ENCODE data around the gene ST6GALNAC5.

ST6GALNAC5 gene

DNA sequence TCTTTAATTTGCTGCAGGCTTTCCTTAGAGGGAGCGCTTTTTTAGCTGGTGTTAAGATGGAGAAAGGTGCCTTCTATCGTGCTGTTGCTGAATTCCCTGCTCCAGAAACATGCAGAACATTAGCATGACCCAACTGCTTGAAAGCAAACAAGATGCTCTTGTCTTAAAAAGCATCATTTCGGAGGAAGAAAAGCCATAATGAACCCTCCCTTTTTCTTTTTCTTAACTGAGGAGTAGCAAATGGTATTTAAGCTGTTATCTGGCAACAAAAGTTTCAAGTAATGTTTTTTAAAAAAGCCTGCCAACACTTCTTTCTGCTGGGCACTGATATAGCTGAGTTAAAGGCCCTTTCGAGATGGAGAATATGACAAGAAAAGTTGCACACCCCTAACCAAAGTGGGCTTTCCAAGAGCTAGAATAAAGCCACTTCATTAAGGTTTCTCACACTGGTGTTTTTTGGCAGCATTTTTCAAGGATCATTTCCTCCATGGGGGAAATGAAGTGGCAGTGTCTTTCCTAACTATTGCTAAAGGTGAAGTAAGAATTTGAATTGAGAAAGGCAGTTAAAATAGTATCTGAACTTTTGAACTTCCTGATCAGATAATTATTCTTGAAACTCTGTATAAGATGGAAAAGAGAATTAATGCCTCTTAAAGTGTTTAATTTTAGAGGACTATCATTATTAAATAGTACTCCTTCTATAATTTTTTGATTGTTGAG is 38.8 kb downstream of the ST6GALNAC5 start:
- Histone ChIP-seq H3K27ac (ENCODE audit: insufficient read depth in 1 of 2, low read depth in 1 of 2, low read length in 2 of 2, poor library complexity in 1 of 2, severe bottlenecking in 2 of 2) (no peak overlapping the region), H3K4me1 (ENCODE audit: control extremely low read depth in 1 of 4, control insufficient read depth in 4 of 4, insufficient read depth in 4 of 4, low read length in 3 of 4) (no peaks in the 10 kb centered on the region), H3K36me3 (ENCODE audit: control insufficient read depth in 4 of 4, insufficient read depth in 4 of 4, low read length in 3 of 4) (no peaks in the 10 kb centered on the region), H3K9me3 (ENCODE audit: control extremely low read depth in 1 of 5, control insufficient read depth in 4 of 5, insufficient read depth in 2 of 5, low read depth in 1 of 5, low read length in 4 of 5) (peaks cover 0 to 2% (median 0%) of the 10 kb centered on the region in 5 experiments), H3K27me3 (replicated peaks in 2 of 5; ENCODE audit: control insufficient read depth in 4 of 5, insufficient read depth in 5 of 5, low read length in 4 of 5) (no peaks in the 10 kb centered on the region), H3K4me3 (ENCODE audit: control insufficient read depth in 1 of 7, extremely low read depth in 1 of 7, insufficient read depth in 4 of 7, low read depth in 2 of 7, low read length in 6 of 7) (no peak overlapping the region)
- ChIA-PET CTCF (interaction anchor here (1.5 kb wide), 1 partner anchor 752 kb away, joined by 3 read pairs; no protein-coding TSS in a partner anchor), POLR2A (no interaction called here)
- no peak for DNase-seq
- 89% methylated on average over 3 of the region's 4 CpGs for WGBS (ENCODE audit: insufficient coverage)

DNA sequence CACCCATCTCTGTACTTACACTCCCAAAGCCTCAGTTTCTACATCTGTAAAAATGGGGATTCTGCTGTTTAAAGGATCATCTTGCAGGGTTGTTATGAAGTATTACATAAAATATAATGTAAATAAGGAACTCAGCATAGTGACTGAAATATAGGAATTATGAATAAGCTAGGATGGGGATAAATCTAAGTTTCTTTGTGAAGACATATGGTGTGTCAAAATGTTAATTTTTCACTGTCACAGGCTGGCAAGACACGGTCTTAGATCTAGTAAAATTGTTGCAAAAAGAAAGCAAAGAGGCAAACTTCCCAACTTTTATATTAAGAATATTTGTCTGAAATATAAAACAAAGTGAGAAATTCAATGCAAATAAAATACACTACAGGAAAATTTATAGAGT is 42.0 kb downstream of the ST6GALNAC5 start:
- no peak for DNase-seq
- WGBS (ENCODE audit: insufficient coverage), result no CpG with 5 or more reads among the region's 1 CpG
- ChIA-PET CTCF (no interaction called here), POLR2A (no interaction called here)
- Histone ChIP-seq H3K36me3 (ENCODE audit: control insufficient read depth in 4 of 4, insufficient read depth in 4 of 4, low read length in 3 of 4) (no peaks in the 10 kb centered on the region), H3K4me1 (ENCODE audit: control extremely low read depth in 1 of 4, control insufficient read depth in 4 of 4, insufficient read depth in 4 of 4, low read length in 3 of 4) (no peaks in the 10 kb centered on the region), H3K4me3 (ENCODE audit: control insufficient read depth in 1 of 7, extremely low read depth in 1 of 7, insufficient read depth in 4 of 7, low read depth in 2 of 7, low read length in 6 of 7) (no peak overlapping the region), H3K27ac (ENCODE audit: insufficient read depth in 1 of 2, low read depth in 1 of 2, low read length in 2 of 2, poor library complexity in 1 of 2, severe bottlenecking in 2 of 2) (no peak overlapping the region), H3K27me3 (replicated peaks in 2 of 5; ENCODE audit: control insufficient read depth in 4 of 5, insufficient read depth in 5 of 5, low read length in 4 of 5) (no peaks in the 10 kb centered on the region), H3K9me3 (ENCODE audit: control extremely low read depth in 1 of 5, control insufficient read depth in 4 of 5, insufficient read depth in 2 of 5, low read depth in 1 of 5, low read length in 4 of 5) (peaks cover 0 to 2% (median 0%) of the 10 kb centered on the region in 5 experiments)

DNA sequence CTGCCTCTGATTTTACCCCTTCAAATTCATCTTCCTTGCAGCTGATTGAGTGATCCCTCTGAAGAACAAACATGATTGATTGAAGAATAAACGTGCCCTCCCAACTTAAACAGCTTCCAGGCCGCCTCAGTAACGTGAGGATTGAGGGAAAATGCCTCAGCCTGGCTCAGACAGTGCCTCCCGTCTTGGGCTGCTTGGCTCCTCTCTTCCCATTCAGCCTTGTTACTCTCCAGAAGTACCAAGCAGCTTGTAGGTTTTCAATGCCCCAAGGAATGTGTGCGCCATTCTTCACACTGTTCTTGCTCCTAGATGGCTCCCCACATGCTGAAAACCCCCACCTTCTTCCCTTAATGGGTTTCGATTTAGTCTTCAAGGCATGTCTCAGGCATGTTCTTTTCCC is 51.8 kb downstream of the ST6GALNAC5 start:
- Histone ChIP-seq H3K4me1 (ENCODE audit: control extremely low read depth in 1 of 4, control insufficient read depth in 4 of 4, insufficient read depth in 4 of 4, low read length in 3 of 4) (no peaks in the 10 kb centered on the region), H3K27ac (ENCODE audit: insufficient read depth in 1 of 2, low read depth in 1 of 2, low read length in 2 of 2, poor library complexity in 1 of 2, severe bottlenecking in 2 of 2) (no peak overlapping the region), H3K9me3 (ENCODE audit: control extremely low read depth in 1 of 5, control insufficient read depth in 4 of 5, insufficient read depth in 2 of 5, low read depth in 1 of 5, low read length in 4 of 5) (no peaks in the 10 kb centered on the region), H3K27me3 (replicated peaks in 2 of 5; ENCODE audit: control insufficient read depth in 4 of 5, insufficient read depth in 5 of 5, low read length in 4 of 5) (no peaks in the 10 kb centered on the region), H3K36me3 (ENCODE audit: control insufficient read depth in 4 of 4, insufficient read depth in 4 of 4, low read length in 3 of 4) (no peaks in the 10 kb centered on the region), H3K4me3 (ENCODE audit: control insufficient read depth in 1 of 7, extremely low read depth in 1 of 7, insufficient read depth in 4 of 7, low read depth in 2 of 7, low read length in 6 of 7) (no peak overlapping the region)
- DNase-seq, result no peak
- CTCF ChIA-PET, result no interaction called here
- POLR2A ChIA-PET, result no interaction called here
- WGBS (ENCODE audit: insufficient coverage), result 93% methylated on average over 6 of the region's 6 CpGs

DNA sequence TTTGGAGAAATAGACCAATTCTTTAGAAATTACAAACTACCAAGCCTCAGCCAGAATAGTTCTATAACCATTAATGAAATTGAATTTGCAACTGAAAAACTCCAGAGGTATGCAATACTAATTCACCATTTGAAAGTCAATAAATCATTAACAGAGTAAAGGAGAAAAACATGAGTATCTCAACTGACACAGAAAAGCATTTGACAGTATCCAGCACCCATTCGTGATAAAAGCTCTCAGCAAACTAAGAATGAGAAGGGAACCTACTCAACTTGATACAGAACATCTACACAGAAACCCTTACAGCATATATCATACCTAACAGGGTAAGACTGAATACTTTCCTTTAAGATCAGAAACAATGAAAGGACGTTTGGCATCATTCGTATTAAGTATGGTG is 54.3 kb downstream of the ST6GALNAC5 start:
- POLR2A ChIA-PET, result no interaction called here
- CTCF ChIA-PET, result no interaction called here
- Histone ChIP-seq H3K27ac (ENCODE audit: insufficient read depth in 1 of 2, low read depth in 1 of 2, low read length in 2 of 2, poor library complexity in 1 of 2, severe bottlenecking in 2 of 2) (no peak overlapping the region), H3K4me3 (ENCODE audit: control insufficient read depth in 1 of 7, extremely low read depth in 1 of 7, insufficient read depth in 4 of 7, low read depth in 2 of 7, low read length in 6 of 7) (no peak overlapping the region), H3K9me3 (ENCODE audit: control extremely low read depth in 1 of 5, control insufficient read depth in 4 of 5, insufficient read depth in 2 of 5, low read depth in 1 of 5, low read length in 4 of 5) (no peaks in the 10 kb centered on the region), H3K27me3 (replicated peaks in 2 of 5; ENCODE audit: control insufficient read depth in 4 of 5, insufficient read depth in 5 of 5, low read length in 4 of 5) (no peaks in the 10 kb centered on the region), H3K4me1 (ENCODE audit: control extremely low read depth in 1 of 4, control insufficient read depth in 4 of 4, insufficient read depth in 4 of 4, low read length in 3 of 4) (no peaks in the 10 kb centered on the region), H3K36me3 (ENCODE audit: control insufficient read depth in 4 of 4, insufficient read depth in 4 of 4, low read length in 3 of 4) (no peaks in the 10 kb centered on the region)
- WGBS (ENCODE audit: insufficient coverage), result 83% methylated on average over 1 of the region's 3 CpGs
- no peak for DNase-seq

DNA sequence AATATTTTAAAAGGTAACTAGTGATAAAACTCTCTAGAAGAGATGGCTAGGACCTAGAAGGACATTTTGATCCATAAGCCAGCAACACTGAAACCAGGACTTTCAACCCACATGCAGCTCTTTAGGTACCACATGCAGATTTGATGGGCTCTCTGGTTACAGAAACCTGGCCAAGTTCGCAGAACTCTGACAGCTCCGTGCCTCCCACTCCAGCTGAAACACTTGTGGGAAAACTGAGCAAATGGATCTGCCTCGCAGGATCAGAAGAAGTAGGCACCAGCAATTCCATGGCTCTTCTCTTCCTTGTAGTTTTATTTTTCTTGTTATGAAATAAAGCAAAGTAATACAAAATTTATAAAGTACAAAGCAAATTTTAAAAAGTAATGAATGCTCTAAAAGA is 58.5 kb downstream of the ST6GALNAC5 start:
- no peak for DNase-seq

DNA sequence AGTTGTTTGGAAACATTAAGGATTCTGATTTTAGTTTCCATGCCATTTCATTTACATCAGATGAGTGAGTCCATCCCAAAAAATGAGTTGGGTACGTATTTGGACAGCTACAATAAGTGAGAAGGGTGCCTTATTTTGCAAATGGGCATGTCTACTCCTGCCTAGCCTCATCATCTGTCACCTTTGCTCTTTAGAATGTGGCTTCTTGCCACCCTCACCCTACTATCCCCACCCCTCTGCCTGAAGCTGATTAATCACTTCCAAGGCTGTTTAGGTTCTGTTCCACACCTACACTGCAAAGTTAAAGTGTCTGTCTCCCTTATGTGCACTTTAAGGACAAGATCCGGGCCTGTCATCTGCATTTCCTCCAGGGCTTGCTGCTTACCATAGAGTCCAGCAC is 61.2 kb downstream of the ST6GALNAC5 start:
- Histone ChIP-seq H3K4me3 (ENCODE audit: control insufficient read depth in 1 of 7, extremely low read depth in 1 of 7, insufficient read depth in 4 of 7, low read depth in 2 of 7, low read length in 6 of 7) (no peak overlapping the region), H3K27me3 (replicated peaks in 2 of 5; ENCODE audit: control insufficient read depth in 4 of 5, insufficient read depth in 5 of 5, low read length in 4 of 5) (no peaks in the 10 kb centered on the region), H3K9me3 (ENCODE audit: control extremely low read depth in 1 of 5, control insufficient read depth in 4 of 5, insufficient read depth in 2 of 5, low read depth in 1 of 5, low read length in 4 of 5) (peaks cover 0 to 5% (median 0%) of the 10 kb centered on the region in 5 experiments), H3K36me3 (ENCODE audit: control insufficient read depth in 4 of 4, insufficient read depth in 4 of 4, low read length in 3 of 4) (no peaks in the 10 kb centered on the region), H3K27ac (ENCODE audit: insufficient read depth in 1 of 2, low read depth in 1 of 2, low read length in 2 of 2, poor library complexity in 1 of 2, severe bottlenecking in 2 of 2) (no peak overlapping the region), H3K4me1 (ENCODE audit: control extremely low read depth in 1 of 4, control insufficient read depth in 4 of 4, insufficient read depth in 4 of 4, low read length in 3 of 4) (peaks cover 0 to 2% (median 0%) of the 10 kb centered on the region in 4 experiments)
- ChIA-PET POLR2A (no interaction called here), CTCF (no interaction called here)
- DNase-seq, result no peak
- 100% methylated on average over 1 of the region's 2 CpGs for WGBS (ENCODE audit: insufficient coverage)

More for the DNA sequence above, 58.5 kb downstream of the ST6GALNAC5 start:
- H3K27ac ChIP-seq (ENCODE audit: insufficient read depth in 1 of 2, low read depth in 1 of 2, low read length in 2 of 2, poor library complexity in 1 of 2, severe bottlenecking in 2 of 2), result no peak overlapping the region
- H3K4me1 ChIP-seq (ENCODE audit: control extremely low read depth in 1 of 4, control insufficient read depth in 4 of 4, insufficient read depth in 4 of 4, low read length in 3 of 4), result no peaks in the 10 kb centered on the region
- 80% methylated on average over 2 of the region's 3 CpGs for WGBS (ENCODE audit: insufficient coverage)
- H3K36me3 ChIP-seq (ENCODE audit: control insufficient read depth in 4 of 4, insufficient read depth in 4 of 4, low read length in 3 of 4), result no peaks in the 10 kb centered on the region
- H3K9me3 ChIP-seq (ENCODE audit: control extremely low read depth in 1 of 5, control insufficient read depth in 4 of 5, insufficient read depth in 2 of 5, low read depth in 1 of 5, low read length in 4 of 5), result peaks cover 0 to 2% (median 0%) of the 10 kb centered on the region in 5 experiments
- H3K27me3 ChIP-seq (replicated peaks in 2 of 5; ENCODE audit: control insufficient read depth in 4 of 5, insufficient read depth in 5 of 5, low read length in 4 of 5), result no peaks in the 10 kb centered on the region
- ChIA-PET POLR2A (no interaction called here), CTCF (no interaction called here)
- H3K4me3 ChIP-seq (ENCODE audit: control insufficient read depth in 1 of 7, extremely low read depth in 1 of 7, insufficient read depth in 4 of 7, low read depth in 2 of 7, low read length in 6 of 7), result no peak overlapping the region

GRCh38 chr1:76929136-76929535 is 61.9 kb downstream of the ST6GALNAC5 start:
- peaks cover 0 to 5% (median 0%) of the 10 kb centered on the region in 5 experiments for H3K9me3 ChIP-seq (ENCODE audit: control extremely low read depth in 1 of 5, control insufficient read depth in 4 of 5, insufficient read depth in 2 of 5, low read depth in 1 of 5, low read length in 4 of 5)
- no peak overlapping the region for H3K27ac ChIP-seq (ENCODE audit: insufficient read depth in 1 of 2, low read depth in 1 of 2, low read length in 2 of 2, poor library complexity in 1 of 2, severe bottlenecking in 2 of 2)
- DNase-seq, result no peak
- no peak overlapping the region for H3K4me3 ChIP-seq (ENCODE audit: control insufficient read depth in 1 of 7, extremely low read depth in 1 of 7, insufficient read depth in 4 of 7, low read depth in 2 of 7, low read length in 6 of 7)
- ChIA-PET POLR2A (no interaction called here), CTCF (interaction anchor here (0.6 kb wide), 1 partner anchor 197 kb away, joined by 3 read pairs; no protein-coding TSS in a partner anchor)
- H3K36me3 ChIP-seq (ENCODE audit: control insufficient read depth in 4 of 4, insufficient read depth in 4 of 4, low read length in 3 of 4), result no peaks in the 10 kb centered on the region
- 100% methylated on average over 2 of the region's 4 CpGs for WGBS (ENCODE audit: insufficient coverage)
- peaks cover 0 to 5% (median 0%) of the 10 kb centered on the region in 4 experiments for H3K4me1 ChIP-seq (ENCODE audit: control extremely low read depth in 1 of 4, control insufficient read depth in 4 of 4, insufficient read depth in 4 of 4, low read length in 3 of 4)
- H3K27me3 ChIP-seq (replicated peaks in 2 of 5; ENCODE audit: control insufficient read depth in 4 of 5, insufficient read depth in 5 of 5, low read length in 4 of 5), result no peaks in the 10 kb centered on the region

Measured in common myeloid progenitor, CD34-positive (primary cell).